ENCODE results near the gene RALGPS1. TPM values are rescaled to one million over a fixed set of nuclear protein-coding genes. Genes with fewer than 3 reads are reported as not detected.
"Not testable (repeated sequence)": the region's sequence is repeated elsewhere in the genome, so short reads cannot be mapped to it uniquely, and the experiment has no call there.

The RALGPS1 gene
- total RNA-seq, 6 donors from 2014 or later: 12.3 to 52.4 (median 17.1) TPM

GRCh38 chr9:127014910-127015540, 100.4 kb downstream of the RALGPS1 start:
- TF ChIP-seq POLR2A (IDR thresholded peaks at IDR 0.05) (no peak), EP300 (IDR thresholded peaks at IDR 0.05) (no peak), POLR2AphosphoS5 (IDR thresholded peaks at IDR 0.05) (no peak)
- TF ChIP-seq, protein P1, sequence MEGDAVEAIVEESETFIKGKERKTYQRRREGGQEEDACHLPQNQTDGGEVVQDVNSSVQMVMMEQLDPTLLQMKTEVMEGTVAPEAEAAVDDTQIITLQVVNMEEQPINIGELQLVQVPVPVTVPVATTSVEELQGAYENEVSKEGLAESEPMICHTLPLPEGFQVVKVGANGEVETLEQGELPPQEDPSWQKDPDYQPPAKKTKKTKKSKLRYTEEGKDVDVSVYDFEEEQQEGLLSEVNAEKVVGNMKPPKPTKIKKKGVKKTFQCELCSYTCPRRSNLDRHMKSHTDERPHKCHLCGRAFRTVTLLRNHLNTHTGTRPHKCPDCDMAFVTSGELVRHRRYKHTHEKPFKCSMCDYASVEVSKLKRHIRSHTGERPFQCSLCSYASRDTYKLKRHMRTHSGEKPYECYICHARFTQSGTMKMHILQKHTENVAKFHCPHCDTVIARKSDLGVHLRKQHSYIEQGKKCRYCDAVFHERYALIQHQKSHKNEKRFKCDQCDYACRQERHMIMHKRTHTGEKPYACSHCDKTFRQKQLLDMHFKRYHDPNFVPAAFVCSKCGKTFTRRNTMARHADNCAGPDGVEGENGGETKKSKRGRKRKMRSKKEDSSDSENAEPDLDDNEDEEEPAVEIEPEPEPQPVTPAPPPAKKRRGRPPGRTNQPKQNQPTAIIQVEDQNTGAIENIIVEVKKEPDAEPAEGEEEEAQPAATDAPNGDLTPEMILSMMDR (IDR thresholded peaks at IDR 0.05): no peak
- Histone ChIP-seq H3K27me3 (no peaks in the 10 kb centered on the region), H3K4me1 (no peaks in the 10 kb centered on the region), H3K27ac (no peak overlapping the region), H3K36me3 (no peaks in the 10 kb centered on the region), H3K9me3 (no peaks in the 10 kb centered on the region), H3K4me3 (no peak overlapping the region)
- no peak for DNase-seq
- 95 to 96% methylated on average over 3 of the region's 3 CpGs for WGBS, 2 donors
- no peak for ATAC-seq (ENCODE audit: low FRiP score in 2 of 2)

DNA sequence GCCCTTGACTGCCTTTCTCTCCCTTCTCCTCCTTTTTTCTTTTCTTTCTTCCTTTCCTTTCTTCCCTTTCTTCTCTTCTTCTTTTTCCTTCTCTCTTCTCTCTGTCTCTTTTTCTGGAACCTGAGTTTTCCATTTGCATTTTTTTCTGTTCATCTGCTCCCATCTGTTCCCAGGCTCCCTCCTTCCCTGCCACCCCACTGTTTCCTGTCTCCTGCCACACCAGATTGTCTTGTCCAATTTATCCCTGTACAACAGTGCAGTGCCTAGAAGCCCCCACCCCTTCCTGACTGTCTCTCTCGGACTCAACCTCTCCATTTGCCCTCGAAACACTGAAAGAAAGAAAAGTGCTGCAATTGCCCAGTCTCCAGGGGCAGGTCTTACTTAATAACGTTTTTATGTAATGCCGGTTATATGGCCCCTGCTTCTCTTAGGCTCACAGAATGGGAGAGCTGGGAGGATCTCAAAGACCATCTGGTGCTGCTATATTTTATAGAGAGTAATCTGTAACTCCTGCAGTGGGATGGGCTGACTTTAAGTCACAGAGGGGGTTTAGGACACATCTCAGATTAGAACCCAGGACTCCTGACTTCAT, 101.4 kb downstream of the RALGPS1 start:
- DNase-seq: no peak

GRCh38 chr9:127017979-127018378, 103.4 kb downstream of the RALGPS1 start:
- 91 to 92% methylated on average over 7 to 9 of the region's 9 CpGs for WGBS, 2 donors
- DNase-seq: not testable (repeated sequence)

More for the DNA sequence above, 101.4 kb downstream of the RALGPS1 start:
- Histone ChIP-seq H3K27me3 (no peaks in the 10 kb centered on the region), H3K4me3 (no peak overlapping the region), H3K36me3 (no peaks in the 10 kb centered on the region), H3K4me1 (no peaks in the 10 kb centered on the region), H3K27ac (no peak overlapping the region), H3K9me3 (no peaks in the 10 kb centered on the region)
- TF ChIP-seq, protein P1 (IDR thresholded peaks at IDR 0.05): no peak
- TF ChIP-seq POLR2A (IDR thresholded peaks at IDR 0.05) (no peak), EP300 (IDR thresholded peaks at IDR 0.05) (no peak), POLR2AphosphoS5 (IDR thresholded peaks at IDR 0.05) (no peak)
- no peak for ATAC-seq (ENCODE audit: low FRiP score in 2 of 2)
- WGBS, 2 donors: 83 to 87% methylated on average over 4 of the region's 4 CpGs

DNA sequence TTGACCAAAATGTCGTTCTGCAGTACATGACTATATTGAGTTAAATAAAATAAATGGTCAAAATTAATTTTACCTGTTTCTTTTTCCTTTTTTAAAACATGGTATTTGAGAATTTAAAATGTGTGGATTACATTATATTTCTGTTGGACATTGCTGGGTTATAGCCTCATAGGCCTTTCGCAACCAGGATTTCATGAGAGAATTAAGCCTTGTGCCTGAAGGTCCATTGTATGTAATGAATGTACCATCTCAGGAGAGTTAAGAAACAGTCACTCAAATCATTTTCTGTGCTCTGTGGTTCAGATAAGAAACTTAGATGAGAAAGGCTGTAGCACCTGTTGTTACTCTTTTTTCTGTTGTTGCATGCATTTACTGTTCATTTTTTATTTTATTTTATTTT, 104.4 kb downstream of the RALGPS1 start:
- Histone ChIP-seq H3K9me3 (no peaks in the 10 kb centered on the region), H3K27ac (no peak overlapping the region), H3K36me3 (no peaks in the 10 kb centered on the region), H3K27me3 (no peaks in the 10 kb centered on the region), H3K4me3 (no peak overlapping the region), H3K4me1 (peaks cover 6 to 13% (median 10%) of the 10 kb centered on the region in 4 donors)
- DNase-seq (no peak), ATAC-seq (ENCODE audit: low FRiP score in 2 of 2) (no peak)
- TF ChIP-seq, protein P1 (IDR thresholded peaks at IDR 0.05): no peak
- TF ChIP-seq POLR2A (IDR thresholded peaks at IDR 0.05) (no peak), POLR2AphosphoS5 (IDR thresholded peaks at IDR 0.05) (no peak), EP300 (IDR thresholded peaks at IDR 0.05) (no peak)
- WGBS, 2 donors: 94 to 97% methylated on average over 2 of the region's 2 CpGs

More at GRCh38 chr9:127017979-127018378, 103.4 kb downstream of the RALGPS1 start:
- H3K36me3 ChIP-seq; H3K4me3 ChIP-seq; H3K9me3 ChIP-seq; H3K27me3 ChIP-seq; H3K27ac ChIP-seq; ATAC-seq (ENCODE audit: low FRiP score in 2 of 2); H3K4me1 ChIP-seq: not testable (repeated sequence)

DNA sequence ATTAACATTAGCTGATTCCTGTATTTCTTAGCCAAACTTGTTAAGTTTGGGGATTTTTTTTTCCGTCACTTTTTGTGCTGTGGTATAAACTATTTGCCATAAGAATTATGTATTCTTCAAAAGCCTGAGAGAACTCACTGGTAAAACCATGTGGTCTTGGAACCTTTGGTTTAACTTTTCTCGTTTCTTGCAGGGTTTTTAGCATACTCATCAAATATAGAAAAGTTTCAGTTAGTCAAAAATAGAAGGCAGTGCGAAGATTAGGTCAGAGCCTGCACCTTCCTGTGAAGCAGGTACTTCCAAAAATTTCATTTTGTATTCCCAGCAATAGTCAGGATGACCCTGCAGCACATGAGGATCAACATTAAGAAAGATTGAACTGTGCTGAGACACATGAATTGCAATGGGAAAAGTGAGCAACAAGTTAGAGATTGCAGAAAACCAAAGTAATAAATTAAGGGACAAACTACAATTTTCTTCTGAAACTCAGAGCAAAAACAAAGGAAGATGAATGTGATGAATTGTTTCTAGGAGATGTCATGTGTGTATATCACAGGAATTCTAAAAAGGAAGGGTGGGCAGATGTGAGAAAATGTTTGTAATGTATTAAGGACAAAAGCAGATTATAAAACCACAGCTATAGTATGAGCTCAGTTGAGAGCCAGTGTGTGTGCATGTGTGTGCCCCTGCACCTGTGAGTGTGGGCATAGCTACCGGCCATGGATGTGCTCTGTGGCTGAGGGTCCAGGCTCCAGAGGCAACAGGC, 105.6 kb downstream of the RALGPS1 start:
- ATAC-seq (ENCODE audit: low FRiP score in 2 of 2) (no peak), DNase-seq (no peak)
- H3K4me3 ChIP-seq: no peak overlapping the region
- H3K27me3 ChIP-seq: no peaks in the 10 kb centered on the region
- no peak for TF ChIP-seq POLR2A (IDR thresholded peaks at IDR 0.05)
- TF ChIP-seq POLR2AphosphoS5 (IDR thresholded peaks at IDR 0.05): no peak
- TF ChIP-seq, protein P1 (IDR thresholded peaks at IDR 0.05): no peak
- TF ChIP-seq EP300 (IDR thresholded peaks at IDR 0.05): no peak
- H3K27ac ChIP-seq: no peak overlapping the region
- H3K9me3 ChIP-seq: no peaks in the 10 kb centered on the region
- 90 to 94% methylated on average over 4 of the region's 4 CpGs for WGBS, 2 donors
- peaks cover 6 to 13% (median 10%) of the 10 kb centered on the region in 4 donors for H3K4me1 ChIP-seq
- H3K36me3 ChIP-seq: no peaks in the 10 kb centered on the region
